NB4 (cell line): ENCODE data around the gene ZG16.

Source experiments
- CTCF ChIP-seq: IDR thresholded peaks from one replicate; pipeline ENCODE4 v1.5.1; 2012; ENCODE audit warnings: low read depth, low read length
- MAX ChIP-seq: IDR thresholded peaks from 2 replicates; pipeline ENCODE4 v1.6.1; 2011; ENCODE audit warnings: low read depth, low read length
- POLR2A ChIP-seq: IDR thresholded peaks from 2 replicates; pipeline ENCODE4 v1.6.1; 2011; ENCODE audit warnings: mild to moderate bottlenecking; ENCODE audit not compliant: insufficient read length; ENCODE audit errors: extremely low read depth

GRCh38 chr16:29745121-29745852, 32.8 kb upstream of the ZG16 start:
- peak; percentile 52 for TF ChIP-seq MAX
- no peak for TF ChIP-seq CTCF
- no peak for TF ChIP-seq POLR2A
